ENCODE data around the gene PDLIM1. TPM values are rescaled to one million over a fixed set of nuclear protein-coding genes. Genes with fewer than 3 reads are reported as not detected.
"Not testable (repeated sequence)": the region's sequence is repeated elsewhere in the genome, so short reads cannot be mapped to it uniquely, and the experiment has no call there.

PDLIM1 gene
- total RNA-seq, 1 donor from 2014 or later = 334 TPM

- DNase-seq (ENCODE audit: low spot score) = no peak
- intact Hi-C loops (cut with DNase I) = no loop called here
These were observed 39.9 kb downstream of the PDLIM1 start for GRCh38 chr10:95250856-95251255.

- no peak for DNase-seq (ENCODE audit: low spot score)
- intact Hi-C loops (cut with DNase I) = loop anchor here (5.0 to 10.0 kb wide), 2 partner anchors 38 to 355 kb away; no protein-coding TSS in a partner anchor
These were observed 41.3 kb downstream of the PDLIM1 start for GRCh38 chr10:95249467-95249866.

- intact Hi-C loops (cut with DNase I) = loop anchor here (5.0 to 10.0 kb wide), 2 partner anchors 38 to 356 kb away; no protein-coding TSS in a partner anchor
- no peak for DNase-seq (ENCODE audit: low spot score)
These were observed 41.8 kb downstream of the PDLIM1 start for GRCh38 chr10:95248989-95249388.

GRCh38 chr10:95247881-95248583 is 42.8 kb downstream of the PDLIM1 start:
- DNase-seq (ENCODE audit: low spot score) = no peak
- intact Hi-C loops (cut with DNase I) = loop anchor here (1.0 to 10.0 kb wide), 3 partner anchors 39 to 357 kb away; no protein-coding TSS in a partner anchor

- DNase-seq (ENCODE audit: low spot score) = no peak
- intact Hi-C loops (cut with DNase I) = loop anchor here (1.0 to 10.0 kb wide), 3 partner anchors 40 to 357 kb away; no protein-coding TSS in a partner anchor
These were observed 43.5 kb downstream of the PDLIM1 start for GRCh38 chr10:95247200-95247880.

- intact Hi-C loops (cut with DNase I) = loop anchor here (1.0 to 10.0 kb wide), 3 partner anchors 41 to 358 kb away; no protein-coding TSS in a partner anchor
- no peak for DNase-seq (ENCODE audit: low spot score)
These were observed 44.2 kb downstream of the PDLIM1 start for GRCh38 chr10:95246582-95247051.

- intact Hi-C loops (cut with DNase I) = loop anchor here (5.0 to 10.0 kb wide), 2 partner anchors 42 to 359 kb away; no protein-coding TSS in a partner anchor
- no peak for DNase-seq (ENCODE audit: low spot score)
These were observed 45.3 kb downstream of the PDLIM1 start for GRCh38 chr10:95245425-95246055.

GRCh38 chr10:95244152-95244551 is 46.7 kb downstream of the PDLIM1 start:
- intact Hi-C loops (cut with DNase I) = loop anchor here (10.0 kb wide), 1 partner anchor 361 kb away; no protein-coding TSS in a partner anchor
- no peak for DNase-seq (ENCODE audit: low spot score)

GRCh38 chr10:95243318-95243617 is 47.5 kb downstream of the PDLIM1 start:
- no peak for DNase-seq (ENCODE audit: low spot score)
- intact Hi-C loops (cut with DNase I) = loop anchor here (10.0 kb wide), 1 partner anchor 362 kb away; no protein-coding TSS in a partner anchor

GRCh38 chr10:95242581-95243317 is 48.1 kb downstream of the PDLIM1 start:
- DNase-seq (ENCODE audit: low spot score) = no peak
- intact Hi-C loops (cut with DNase I) = loop anchor here (10.0 kb wide), 1 partner anchor 362 kb away; no protein-coding TSS in a partner anchor

GRCh38 chr10:95241533-95241932 is 49.3 kb downstream of the PDLIM1 start:
- DNase-seq (ENCODE audit: low spot score) = no peak
- intact Hi-C loops (cut with DNase I) = loop anchor here (10.0 kb wide), 1 partner anchor 363 kb away; no protein-coding TSS in a partner anchor

- intact Hi-C loops (cut with DNase I) = loop anchor here (10.0 kb wide), 1 partner anchor 364 kb away; no protein-coding TSS in a partner anchor
- no peak for DNase-seq (ENCODE audit: low spot score)
These were observed 50.0 kb downstream of the PDLIM1 start for GRCh38 chr10:95240811-95241210.

- DNase-seq (ENCODE audit: low spot score) = not testable (repeated sequence)
- intact Hi-C loops (cut with DNase I) = loop anchor here (10.0 kb wide), 1 partner anchor 365 kb away; no protein-coding TSS in a partner anchor
These were observed 50.7 kb downstream of the PDLIM1 start for GRCh38 chr10:95240096-95240495.

GRCh38 chr10:95237376-95238170 is 53.2 kb downstream of the PDLIM1 start:
- DNase-seq (ENCODE audit: low spot score) = no peak
- intact Hi-C loops (cut with DNase I) = no loop called here

- DNase-seq (ENCODE audit: low spot score) = no peak
- intact Hi-C loops (cut with DNase I) = no loop called here
These were observed 54.5 kb downstream of the PDLIM1 start for GRCh38 chr10:95236068-95236903.

GRCh38 chr10:95235676-95236067 is 55.1 kb downstream of the PDLIM1 start:
- no peak for DNase-seq (ENCODE audit: low spot score)
- intact Hi-C loops (cut with DNase I) = no loop called here

- intact Hi-C loops (cut with DNase I) = no loop called here
- no peak for DNase-seq (ENCODE audit: low spot score)
These were observed 55.9 kb downstream of the PDLIM1 start for GRCh38 chr10:95234951-95235350.

All from cardiac septum (tissue), 1 donor.